MM.1S (cell line): ENCODE measurements around the gene DGKG.

Source experiments
- EZH2 ChIP-seq: fragments of 300-600 bp; sonication (generic); optimal IDR thresholded peaks from 2 replicates; pipeline ENCODE3; 2017; ENCODE audit warnings: low read depth, mild to moderate bottlenecking, antibody characterized with exemption, low read length, mixed read lengths
- EZH2phosphoT487 ChIP-seq: fragments of 300-600 bp; sonication (generic); IDR thresholded peaks from 2 replicates; pipeline ENCODE4 v1.6.1; 2018; ENCODE audit warnings: antibody characterized with exemption, low read length
- TF ChIP-seq, protein P1 (sequence below): fragments of 300-600 bp; sonication (generic); IDR thresholded peaks from 2 replicates; pipeline ENCODE4 v1.5.1; 2016; ENCODE audit warnings: antibody characterized with exemption, low read length, mixed read lengths

DNA sequence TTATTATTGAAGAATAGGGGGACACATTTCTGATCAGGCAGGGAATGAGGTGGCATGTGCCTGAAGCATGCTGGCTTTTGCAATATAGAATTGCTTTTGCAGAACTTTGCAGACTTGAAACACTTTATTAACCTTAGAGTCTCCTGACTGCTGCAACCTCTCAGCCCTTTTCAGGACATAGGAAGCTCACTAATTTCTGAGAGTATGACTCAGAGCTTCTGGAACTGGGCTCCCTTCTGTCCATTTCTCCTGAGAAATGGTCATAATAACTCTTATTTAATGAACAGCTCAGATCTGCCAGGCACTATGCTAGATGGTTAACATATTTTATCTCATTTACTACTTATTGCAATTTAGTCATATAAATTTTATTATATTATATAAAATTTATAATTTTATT lies 38.6 kb upstream of the DGKG start:
- TF ChIP-seq, protein P1, sequence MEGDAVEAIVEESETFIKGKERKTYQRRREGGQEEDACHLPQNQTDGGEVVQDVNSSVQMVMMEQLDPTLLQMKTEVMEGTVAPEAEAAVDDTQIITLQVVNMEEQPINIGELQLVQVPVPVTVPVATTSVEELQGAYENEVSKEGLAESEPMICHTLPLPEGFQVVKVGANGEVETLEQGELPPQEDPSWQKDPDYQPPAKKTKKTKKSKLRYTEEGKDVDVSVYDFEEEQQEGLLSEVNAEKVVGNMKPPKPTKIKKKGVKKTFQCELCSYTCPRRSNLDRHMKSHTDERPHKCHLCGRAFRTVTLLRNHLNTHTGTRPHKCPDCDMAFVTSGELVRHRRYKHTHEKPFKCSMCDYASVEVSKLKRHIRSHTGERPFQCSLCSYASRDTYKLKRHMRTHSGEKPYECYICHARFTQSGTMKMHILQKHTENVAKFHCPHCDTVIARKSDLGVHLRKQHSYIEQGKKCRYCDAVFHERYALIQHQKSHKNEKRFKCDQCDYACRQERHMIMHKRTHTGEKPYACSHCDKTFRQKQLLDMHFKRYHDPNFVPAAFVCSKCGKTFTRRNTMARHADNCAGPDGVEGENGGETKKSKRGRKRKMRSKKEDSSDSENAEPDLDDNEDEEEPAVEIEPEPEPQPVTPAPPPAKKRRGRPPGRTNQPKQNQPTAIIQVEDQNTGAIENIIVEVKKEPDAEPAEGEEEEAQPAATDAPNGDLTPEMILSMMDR: no peak
- TF ChIP-seq EZH2phosphoT487 (no peak), EZH2 (no peak)
